ENCODE results near the gene KCNQ5. TPM values are rescaled to one million over a fixed set of nuclear protein-coding genes. Genes with fewer than 3 reads are reported as not detected.

Gene KCNQ5
- total and polyA plus RNA-seq, 2 donors = 1.8 to 3.0 TPM

DNA sequence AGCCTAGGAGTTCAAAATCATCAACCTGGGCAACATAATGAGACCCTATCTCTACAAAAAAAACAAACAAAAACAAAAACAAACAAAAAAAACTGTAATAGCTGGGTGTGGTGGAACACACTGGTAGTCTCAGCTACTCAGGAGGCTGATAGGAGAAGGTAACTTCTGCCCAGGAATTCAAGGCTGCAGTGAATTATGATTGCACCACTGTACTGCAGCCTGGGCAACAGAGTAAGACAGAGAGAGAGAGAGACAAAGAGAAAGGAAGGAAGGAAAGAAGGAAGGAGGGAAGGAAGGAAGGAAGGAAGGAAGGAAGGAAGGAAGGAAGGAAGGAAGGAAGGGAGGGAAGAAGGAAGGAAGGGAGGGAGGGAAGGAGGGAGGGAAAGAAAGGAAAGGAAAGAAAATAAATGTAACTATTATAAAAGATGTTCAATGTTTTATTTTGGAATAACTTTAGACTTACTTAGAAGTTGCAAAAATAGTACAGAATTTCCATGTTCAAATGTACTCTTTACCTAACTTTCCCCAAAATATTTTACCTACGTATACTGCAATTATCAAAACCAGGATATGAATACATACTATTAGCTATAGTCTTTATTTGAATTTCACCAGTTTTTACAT, 428.2 kb downstream of the KCNQ5 start:
- Histone ChIP-seq H3K4me1 (ENCODE audit: insufficient read depth) (no peaks in the 10 kb centered on the region), H3K27ac (ENCODE audit: low read depth) (no peak overlapping the region), H3K4me3 (ENCODE audit: low read depth, low read length) (no peak overlapping the region), H3K36me3 (ENCODE audit: insufficient read depth) (no peaks in the 10 kb centered on the region)
- 100% methylated on average over 1 of the region's 1 CpG for WGBS
- DNase-seq (ENCODE audit: extremely low spot score) = no peak

DNA sequence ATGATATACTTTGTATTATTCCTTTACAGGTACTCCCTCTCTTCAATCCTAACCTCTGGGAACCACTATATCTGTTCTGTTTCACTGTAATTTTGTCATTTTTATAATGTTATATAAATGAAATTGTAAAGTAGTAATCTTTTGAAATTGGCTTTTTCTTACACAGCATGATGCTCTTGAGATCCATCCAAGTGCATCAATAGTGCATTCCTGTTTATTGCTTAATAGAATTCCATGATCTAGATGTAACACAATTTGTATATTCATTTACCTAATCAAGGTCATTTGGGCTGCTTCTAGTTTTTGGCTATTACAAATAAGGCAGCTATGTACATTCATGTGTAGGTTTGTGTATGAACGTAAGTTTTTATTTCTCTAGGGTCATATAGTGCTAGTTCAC, 428.8 kb downstream of the KCNQ5 start:
- Histone ChIP-seq H3K36me3 (ENCODE audit: insufficient read depth) (no peaks in the 10 kb centered on the region), H3K4me1 (ENCODE audit: insufficient read depth) (no peaks in the 10 kb centered on the region), H3K27ac (ENCODE audit: low read depth) (no peak overlapping the region), H3K4me3 (ENCODE audit: low read depth, low read length) (no peak overlapping the region)
- 93% methylated on average over 1 of the region's 1 CpG for WGBS
- no peak for DNase-seq (ENCODE audit: extremely low spot score)

DNA sequence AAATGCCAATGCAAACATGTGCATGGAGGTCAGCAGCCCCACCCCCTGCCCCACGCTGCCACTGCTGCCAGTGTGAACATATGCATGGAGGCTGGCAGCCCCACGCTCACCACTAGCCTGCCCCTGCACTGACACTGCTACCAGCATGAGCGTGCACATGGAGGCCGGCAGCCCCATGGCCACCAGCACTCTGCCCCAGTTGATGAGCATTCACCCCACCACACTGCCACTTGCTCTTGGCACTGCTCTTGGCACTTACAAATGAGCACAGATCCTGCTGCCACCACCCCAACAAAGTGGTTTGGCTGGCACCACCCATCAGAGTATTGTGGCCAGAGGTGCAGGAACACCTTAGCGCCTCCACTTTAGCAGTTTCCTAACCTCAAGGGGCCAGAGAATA, 429.3 kb downstream of the KCNQ5 start:
- Histone ChIP-seq H3K4me1 (ENCODE audit: insufficient read depth) (no peaks in the 10 kb centered on the region), H3K4me3 (ENCODE audit: low read depth, low read length) (no peak overlapping the region), H3K36me3 (ENCODE audit: insufficient read depth) (no peaks in the 10 kb centered on the region), H3K27ac (ENCODE audit: low read depth) (no peak overlapping the region)
- DNase-seq (ENCODE audit: extremely low spot score) = no peak
- 93% methylated on average over 5 of the region's 5 CpGs for WGBS

DNA sequence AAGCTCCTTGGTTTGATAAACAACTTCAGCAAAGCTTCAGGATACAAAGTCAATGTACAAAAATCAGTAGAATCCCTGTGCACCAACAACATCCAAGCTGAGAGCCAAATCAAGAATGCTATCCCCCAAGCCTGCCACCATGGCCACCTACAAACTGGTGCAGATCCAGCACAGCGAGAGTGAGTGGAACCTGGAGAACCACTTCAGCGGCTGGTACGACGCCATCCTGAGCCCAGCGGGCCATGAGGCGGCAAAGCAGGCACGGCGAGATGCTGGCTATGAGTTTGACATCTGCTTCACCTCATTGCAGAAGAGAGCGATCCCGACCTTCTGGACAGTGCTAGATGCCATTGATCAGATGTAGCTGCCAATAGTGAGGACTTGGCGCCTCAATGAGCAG, 433.1 kb downstream of the KCNQ5 start:
- H3K4me3 ChIP-seq (ENCODE audit: low read depth, low read length) = no peak overlapping the region
- H3K27ac ChIP-seq (ENCODE audit: low read depth) = no peak overlapping the region
- WGBS = 87% methylated on average over 11 of the region's 11 CpGs
- H3K4me1 ChIP-seq (ENCODE audit: insufficient read depth) = no peaks in the 10 kb centered on the region
- H3K36me3 ChIP-seq (ENCODE audit: insufficient read depth) = no peaks in the 10 kb centered on the region
- no peak for DNase-seq (ENCODE audit: extremely low spot score)

DNA sequence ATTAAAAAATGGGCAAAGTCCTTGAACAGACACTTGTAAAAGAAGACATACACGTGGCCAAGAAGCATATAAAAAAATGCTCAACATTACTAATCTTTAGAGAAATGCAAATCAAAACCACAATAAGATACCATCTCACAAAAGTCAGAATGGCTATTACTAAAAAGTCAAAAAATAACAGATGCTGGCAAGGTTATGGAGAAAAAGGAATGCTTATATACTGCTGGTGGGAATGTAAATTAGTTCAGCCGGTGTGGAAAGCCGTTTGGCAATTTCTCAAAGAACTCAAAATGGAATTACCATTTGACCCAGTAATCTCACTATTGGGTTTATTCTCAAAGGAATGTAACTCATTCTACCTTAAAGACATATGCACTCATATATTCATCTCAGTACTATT, 436.9 kb downstream of the KCNQ5 start:
- no peak for DNase-seq (ENCODE audit: extremely low spot score)
- H3K27ac ChIP-seq (ENCODE audit: low read depth) = no peak overlapping the region
- no peak overlapping the region for H3K4me3 ChIP-seq (ENCODE audit: low read depth, low read length)
- 75% methylated on average over 3 of the region's 3 CpGs for WGBS
- no peaks in the 10 kb centered on the region for H3K4me1 ChIP-seq (ENCODE audit: insufficient read depth)
- no peaks in the 10 kb centered on the region for H3K36me3 ChIP-seq (ENCODE audit: insufficient read depth)

DNA sequence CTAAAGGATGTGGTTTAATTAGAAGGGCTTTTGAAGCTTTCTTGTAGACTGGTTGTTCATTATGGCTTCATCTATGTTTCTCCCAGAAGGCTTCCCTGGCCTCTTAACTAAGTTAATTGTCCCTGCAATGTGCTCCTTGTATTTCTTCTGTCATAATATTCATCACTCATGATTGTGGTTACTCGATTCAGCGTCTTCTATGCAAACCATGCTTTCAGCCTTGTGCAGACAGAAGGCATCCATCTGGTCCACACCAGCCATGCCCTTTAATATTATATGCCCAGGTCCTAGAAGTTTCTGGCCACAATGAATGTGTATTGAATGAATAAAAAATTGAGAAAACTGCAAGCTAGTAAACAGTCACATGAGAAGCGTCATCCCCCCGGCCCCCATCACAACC, 440.3 kb downstream of the KCNQ5 start:
- Histone ChIP-seq H3K4me3 (ENCODE audit: low read depth, low read length) (no peak overlapping the region), H3K4me1 (ENCODE audit: insufficient read depth) (no peaks in the 10 kb centered on the region), H3K27ac (ENCODE audit: low read depth) (no peak overlapping the region), H3K36me3 (ENCODE audit: insufficient read depth) (no peaks in the 10 kb centered on the region)
- WGBS = 44% methylated on average over 4 of the region's 4 CpGs
- DNase-seq (ENCODE audit: extremely low spot score) = no peak

DNA sequence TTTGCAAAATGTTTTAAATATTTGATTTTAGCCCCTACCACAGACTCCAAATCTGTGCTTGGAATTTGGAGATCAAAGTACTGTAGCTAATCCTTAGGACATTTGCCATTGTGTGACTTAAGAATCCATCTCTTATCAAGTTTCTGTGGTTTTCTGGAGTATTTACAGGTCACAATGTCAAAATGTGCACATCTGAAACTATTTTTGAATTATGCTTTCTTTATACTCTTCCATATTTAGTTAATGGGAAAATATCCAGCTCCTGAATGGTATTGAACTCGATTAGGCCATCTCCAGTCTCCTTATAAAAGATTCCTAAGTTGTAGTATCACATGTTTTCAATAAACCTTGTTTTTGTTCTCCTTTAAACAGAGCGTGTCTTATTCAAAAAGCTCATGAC, 441.0 kb downstream of the KCNQ5 start:
- H3K36me3 ChIP-seq (ENCODE audit: insufficient read depth) = no peaks in the 10 kb centered on the region
- 23% methylated on average over 2 of the region's 2 CpGs for WGBS
- DNase-seq (ENCODE audit: extremely low spot score) = no peak
- H3K4me1 ChIP-seq (ENCODE audit: insufficient read depth) = no peaks in the 10 kb centered on the region
- no peak overlapping the region for H3K27ac ChIP-seq (ENCODE audit: low read depth)
- no peak overlapping the region for H3K4me3 ChIP-seq (ENCODE audit: low read depth, low read length)

DNA sequence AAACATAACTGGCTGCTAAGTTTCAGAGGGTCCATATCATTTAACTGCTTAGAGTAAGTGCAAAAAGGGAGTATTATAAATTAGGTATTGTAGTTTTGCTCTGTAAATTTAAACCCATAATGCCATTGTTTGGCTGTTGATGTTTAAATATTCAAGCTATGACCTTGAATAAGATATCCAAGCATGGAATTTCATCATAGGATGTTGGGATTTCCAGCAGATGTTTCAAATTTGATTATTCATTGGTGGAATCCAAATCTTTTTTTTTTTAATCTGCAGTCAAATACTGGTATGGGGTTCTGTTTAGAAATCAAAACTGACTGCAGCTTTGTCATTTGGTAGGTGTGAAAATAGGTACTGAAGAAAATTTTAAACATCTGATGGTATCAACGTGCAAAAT, 442.4 kb downstream of the KCNQ5 start:
- DNase-seq (ENCODE audit: extremely low spot score) = no peak
- no peaks in the 10 kb centered on the region for H3K36me3 ChIP-seq (ENCODE audit: insufficient read depth)
- WGBS = 98% methylated on average over 1 of the region's 1 CpG
- H3K4me1 ChIP-seq (ENCODE audit: insufficient read depth) = no peaks in the 10 kb centered on the region
- H3K27ac ChIP-seq (ENCODE audit: low read depth) = no peak overlapping the region
- H3K4me3 ChIP-seq (ENCODE audit: low read depth, low read length) = no peak overlapping the region

DNA sequence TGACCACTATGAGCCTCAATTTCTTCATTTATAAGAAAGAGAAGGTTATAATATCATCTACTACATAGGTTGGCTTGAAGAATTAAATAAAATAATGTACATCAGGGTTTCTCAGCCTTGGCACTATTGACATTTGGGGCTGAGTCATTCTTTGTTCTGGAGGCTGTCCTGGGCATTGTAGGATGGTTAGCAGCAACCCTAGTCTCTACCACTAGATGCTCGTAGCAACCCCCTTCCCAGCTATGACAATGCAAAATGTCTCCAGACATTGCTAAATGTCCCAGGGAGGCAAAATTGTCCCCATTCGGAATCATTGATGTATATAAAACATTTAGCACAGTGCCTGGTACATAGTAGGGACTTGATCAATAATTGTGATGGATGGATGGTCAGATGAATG, 451.4 kb downstream of the KCNQ5 start:
- no peak overlapping the region for H3K4me3 ChIP-seq (ENCODE audit: low read depth, low read length)
- no peaks in the 10 kb centered on the region for H3K36me3 ChIP-seq (ENCODE audit: insufficient read depth)
- H3K27ac ChIP-seq (ENCODE audit: low read depth) = no peak overlapping the region
- no peaks in the 10 kb centered on the region for H3K4me1 ChIP-seq (ENCODE audit: insufficient read depth)
- no peak for DNase-seq (ENCODE audit: extremely low spot score)
- WGBS = 94% methylated on average over 2 of the region's 2 CpGs

DNA sequence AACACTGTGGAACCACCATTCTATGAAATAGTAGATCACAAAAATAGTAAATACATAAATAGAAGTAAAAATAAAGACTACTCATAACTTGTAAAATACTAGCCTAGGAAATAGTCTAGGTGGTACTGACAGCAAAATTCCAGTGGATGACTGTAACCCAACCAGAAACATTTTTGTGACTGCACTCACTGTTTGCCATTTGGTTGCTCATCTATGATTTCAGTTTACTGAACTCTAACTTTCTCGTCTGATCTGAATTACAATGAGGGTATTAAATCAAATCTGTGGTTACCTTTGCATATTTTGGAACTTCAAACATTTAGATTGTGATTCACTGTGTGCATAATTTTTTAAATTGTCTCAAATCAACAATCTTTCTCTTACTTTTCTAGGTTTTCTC, 452.3 kb downstream of the KCNQ5 start:
- no peak overlapping the region for H3K27ac ChIP-seq (ENCODE audit: low read depth)
- H3K4me1 ChIP-seq (ENCODE audit: insufficient read depth) = no peaks in the 10 kb centered on the region
- H3K4me3 ChIP-seq (ENCODE audit: low read depth, low read length) = no peak overlapping the region
- H3K36me3 ChIP-seq (ENCODE audit: insufficient read depth) = no peaks in the 10 kb centered on the region
- WGBS = 65% methylated on average over 1 of the region's 1 CpG
- no peak for DNase-seq (ENCODE audit: extremely low spot score)

DNA sequence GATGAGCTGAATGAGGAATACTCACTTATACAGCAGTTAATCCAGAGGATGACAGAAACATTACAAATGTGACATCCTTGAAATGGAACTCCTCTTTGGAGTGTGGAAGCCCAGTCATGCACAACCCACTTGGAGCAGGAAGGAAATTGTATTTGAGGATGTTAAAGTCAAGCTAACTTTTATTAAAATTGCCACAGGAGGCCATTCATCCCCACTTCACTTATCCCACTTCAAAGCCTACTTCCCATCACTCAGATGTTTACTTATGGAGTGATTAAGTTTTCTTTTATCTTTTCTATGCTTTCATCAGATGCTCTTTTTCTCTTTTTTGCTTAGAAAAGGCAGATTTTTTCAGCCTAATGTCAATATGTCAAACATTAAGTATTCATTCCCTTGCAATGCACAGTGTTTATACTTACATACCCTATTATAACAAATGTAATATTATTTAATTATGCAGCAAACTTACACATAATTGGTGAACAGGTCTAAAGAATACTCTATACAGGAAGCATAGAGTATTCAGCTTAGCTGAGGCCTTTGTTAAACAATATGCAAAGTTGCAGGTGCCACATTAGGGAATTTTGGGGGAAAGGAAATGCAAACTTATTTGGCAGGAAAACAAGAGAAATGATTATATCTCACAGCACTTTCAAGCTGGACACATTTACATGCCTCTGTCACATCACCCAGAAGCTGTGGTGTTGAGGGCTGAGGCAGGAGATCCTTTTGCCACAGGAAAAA, 454.5 kb downstream of the KCNQ5 start:
- H3K27ac ChIP-seq (ENCODE audit: low read depth) = no peak overlapping the region
- no peak for DNase-seq (ENCODE audit: extremely low spot score)
- no peak overlapping the region for H3K4me3 ChIP-seq (ENCODE audit: low read depth, low read length)
- no peaks in the 10 kb centered on the region for H3K4me1 ChIP-seq (ENCODE audit: insufficient read depth)
- H3K36me3 ChIP-seq (ENCODE audit: insufficient read depth) = no peaks in the 10 kb centered on the region

DNA sequence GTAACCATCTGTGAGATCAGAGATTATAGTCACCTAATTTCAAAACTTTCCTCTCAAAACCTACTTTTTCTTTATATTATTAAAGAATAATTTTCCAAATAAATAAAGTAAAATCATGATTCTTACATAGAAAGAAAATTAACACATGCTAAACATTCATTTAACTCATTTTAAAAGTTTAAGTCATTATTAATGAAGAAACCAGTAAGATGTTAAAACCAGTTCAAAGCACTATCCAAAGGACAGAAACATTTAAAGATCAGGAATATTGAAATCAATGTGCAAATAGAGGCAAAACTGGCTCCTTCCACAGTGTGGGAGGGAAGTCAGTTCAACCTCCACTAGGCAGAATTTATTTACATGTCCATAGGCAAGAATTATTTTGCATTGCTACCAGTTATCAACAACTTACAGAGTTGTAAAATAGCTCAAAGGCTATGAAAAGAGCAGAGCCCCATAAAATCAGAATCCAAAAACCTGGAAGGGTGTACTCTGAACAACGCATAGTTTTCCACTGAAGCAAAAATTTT, 456.5 kb downstream of the KCNQ5 start:
- H3K27ac ChIP-seq (ENCODE audit: low read depth) = no peak overlapping the region
- no peaks in the 10 kb centered on the region for H3K4me1 ChIP-seq (ENCODE audit: insufficient read depth)
- H3K36me3 ChIP-seq (ENCODE audit: insufficient read depth) = no peaks in the 10 kb centered on the region
- no peak overlapping the region for H3K4me3 ChIP-seq (ENCODE audit: low read depth, low read length)
- 86% methylated on average over 1 of the region's 1 CpG for WGBS
- DNase-seq (ENCODE audit: extremely low spot score) = no peak

DNA sequence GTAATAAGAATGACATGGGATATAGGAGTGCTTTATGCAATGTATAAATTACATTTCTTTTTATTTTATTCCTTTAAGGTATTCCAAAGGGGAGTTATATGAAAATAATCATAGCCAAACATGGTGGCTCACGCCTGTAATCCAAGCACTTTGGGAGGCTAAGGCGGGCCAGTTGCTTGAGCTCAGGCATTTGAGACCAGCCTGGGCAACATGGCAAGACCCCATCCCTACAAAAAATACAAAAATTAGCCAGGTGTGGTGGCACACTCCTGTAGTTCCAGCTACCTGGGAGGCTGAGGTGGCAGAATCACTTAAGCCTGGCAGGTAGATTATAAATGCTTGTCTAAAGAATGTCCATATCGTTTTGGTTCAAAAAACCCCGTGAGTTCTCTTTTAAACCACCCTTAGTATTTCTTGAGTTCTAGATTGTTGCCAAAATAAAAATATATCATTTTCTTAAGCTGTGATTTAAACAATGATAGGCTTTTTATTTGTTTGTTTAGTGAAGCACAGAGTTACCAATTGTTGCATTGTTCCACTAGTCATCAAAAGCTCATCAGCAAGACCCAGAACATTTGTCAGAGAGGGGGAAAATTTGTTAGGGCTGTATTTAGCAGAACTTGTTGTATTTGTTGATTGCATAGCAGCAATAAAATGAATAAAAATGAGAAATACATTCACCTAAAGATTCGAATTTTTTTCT, 457.2 kb downstream of the KCNQ5 start:
- no peak overlapping the region for H3K4me3 ChIP-seq (ENCODE audit: low read depth, low read length)
- no peak overlapping the region for H3K27ac ChIP-seq (ENCODE audit: low read depth)
- no peaks in the 10 kb centered on the region for H3K36me3 ChIP-seq (ENCODE audit: insufficient read depth)
- DNase-seq (ENCODE audit: extremely low spot score) = no peak
- WGBS = 84% methylated on average over 5 of the region's 5 CpGs
- no peaks in the 10 kb centered on the region for H3K4me1 ChIP-seq (ENCODE audit: insufficient read depth)

DNA sequence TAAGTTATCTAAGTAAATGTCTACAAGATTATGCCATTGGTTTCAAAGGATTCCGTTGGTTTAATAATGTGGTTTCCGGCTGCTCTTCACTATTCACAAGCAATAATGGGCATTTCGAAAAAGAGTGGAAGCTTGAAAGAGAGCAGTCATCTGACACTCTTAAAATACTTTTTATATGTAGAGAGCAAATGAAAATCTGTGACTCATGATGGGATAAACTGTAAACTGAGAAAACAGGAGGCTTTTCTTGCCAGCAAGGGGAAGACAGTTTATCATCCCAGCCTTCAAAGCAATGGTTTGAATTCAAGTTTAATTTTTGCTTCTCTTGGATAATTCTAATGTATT, 457.7 kb downstream of the KCNQ5 start:
- no peaks in the 10 kb centered on the region for H3K4me1 ChIP-seq (ENCODE audit: insufficient read depth)
- no peak for DNase-seq (ENCODE audit: extremely low spot score)
- H3K27ac ChIP-seq (ENCODE audit: low read depth) = no peak overlapping the region
- WGBS = 78% methylated on average over 3 of the region's 3 CpGs
- no peak overlapping the region for H3K4me3 ChIP-seq (ENCODE audit: low read depth, low read length)
- H3K36me3 ChIP-seq (ENCODE audit: insufficient read depth) = no peaks in the 10 kb centered on the region

All from urinary bladder (tissue), 4 donors.